ENCODE results near the gene NECAP2. TPM values are rescaled to one million over a fixed set of nuclear protein-coding genes. Genes with fewer than 3 reads are reported as not detected.

NECAP2 gene
- total RNA-seq, 3 donors from 2014 or later (not counting 1 experiment from before 2014, with no cell fraction given) = 62.1 to 73.1 (median 73.0) TPM

DNA sequence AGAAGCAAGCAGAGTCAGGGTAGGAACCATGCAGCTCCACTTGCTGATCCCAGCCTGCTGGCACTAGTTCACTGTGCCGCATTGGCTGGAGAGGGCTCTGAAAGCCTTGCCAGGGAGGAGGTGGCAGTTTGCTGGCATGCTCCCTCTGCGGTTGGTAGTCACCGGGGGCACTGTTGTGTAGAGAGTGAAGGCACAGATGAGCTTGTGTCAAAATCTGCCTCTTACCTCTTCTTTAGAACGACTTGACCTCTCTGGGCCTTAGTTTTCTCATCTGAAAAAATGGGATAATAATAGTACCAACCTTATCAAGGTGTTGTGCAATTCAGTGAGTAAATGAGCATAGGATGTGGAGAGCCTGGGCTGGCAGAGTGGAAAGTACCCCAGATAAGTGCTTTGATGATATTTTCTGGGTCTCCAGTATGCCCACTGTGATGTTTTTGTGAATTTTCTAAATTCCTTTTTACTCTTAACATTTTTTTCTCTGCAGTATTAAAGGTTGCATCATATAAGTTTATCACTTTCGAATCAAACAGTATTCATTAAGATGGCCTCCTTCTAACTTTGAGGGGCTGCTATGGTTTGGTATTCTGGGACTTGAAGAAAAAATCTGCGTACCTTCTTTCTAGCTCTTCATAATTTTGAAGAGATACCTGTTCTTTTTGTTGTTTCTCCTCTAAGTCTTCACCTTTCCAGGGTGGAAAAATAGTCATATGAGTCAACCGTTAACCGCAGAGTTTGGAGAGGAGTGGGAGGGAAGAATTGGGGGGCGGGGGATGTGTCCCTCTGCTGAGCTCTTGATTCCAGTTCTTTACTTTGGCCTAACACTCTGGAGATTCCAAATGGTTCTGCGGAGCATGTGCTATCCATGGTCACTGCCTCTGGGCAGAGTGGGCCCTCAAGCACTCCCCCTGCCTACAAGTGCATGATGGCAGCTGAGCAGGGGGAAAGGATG lies 46.7 kb upstream of the NECAP2 start:
- H3K9me3 ChIP-seq (ENCODE audit: control insufficient read depth, insufficient read depth, low read length) = no peaks in the 10 kb centered on the region
- Mint-ChIP-seq H3K9me3 (no peaks in the 10 kb centered on the region), H3K27me3 (ENCODE audit: low read depth in 2 of 2) (no peaks in the 10 kb centered on the region), H3K36me3 (no peaks in the 10 kb centered on the region), H3K27ac (peak overlapping the region in 1 of 2 donors; percentile 84), H3K4me3 (peak overlapping the region; percentile 38), H3K4me1 (peaks cover 44 to 56% of the 10 kb centered on the region in 2 donors)
- H3K36me3 ChIP-seq (ENCODE audit: control insufficient read depth, insufficient read depth, low read length) = peaks cover 49% of the 10 kb centered on the region
- H3K4me1 ChIP-seq (ENCODE audit: control insufficient read depth, insufficient read depth, low read length) = peaks cover 39% of the 10 kb centered on the region
- H3K4me3 ChIP-seq (ENCODE audit: low read length) = no peak overlapping the region
- WGBS (ENCODE audit: insufficient coverage) = 96% methylated on average over 8 of the region's 10 CpGs
- DNase-seq (no peak), ATAC-seq (no peak)
- no peaks in the 10 kb centered on the region for H3K27me3 ChIP-seq (ENCODE audit: control insufficient read depth, insufficient read depth, low read length)
- TF ChIP-seq, protein P1, sequence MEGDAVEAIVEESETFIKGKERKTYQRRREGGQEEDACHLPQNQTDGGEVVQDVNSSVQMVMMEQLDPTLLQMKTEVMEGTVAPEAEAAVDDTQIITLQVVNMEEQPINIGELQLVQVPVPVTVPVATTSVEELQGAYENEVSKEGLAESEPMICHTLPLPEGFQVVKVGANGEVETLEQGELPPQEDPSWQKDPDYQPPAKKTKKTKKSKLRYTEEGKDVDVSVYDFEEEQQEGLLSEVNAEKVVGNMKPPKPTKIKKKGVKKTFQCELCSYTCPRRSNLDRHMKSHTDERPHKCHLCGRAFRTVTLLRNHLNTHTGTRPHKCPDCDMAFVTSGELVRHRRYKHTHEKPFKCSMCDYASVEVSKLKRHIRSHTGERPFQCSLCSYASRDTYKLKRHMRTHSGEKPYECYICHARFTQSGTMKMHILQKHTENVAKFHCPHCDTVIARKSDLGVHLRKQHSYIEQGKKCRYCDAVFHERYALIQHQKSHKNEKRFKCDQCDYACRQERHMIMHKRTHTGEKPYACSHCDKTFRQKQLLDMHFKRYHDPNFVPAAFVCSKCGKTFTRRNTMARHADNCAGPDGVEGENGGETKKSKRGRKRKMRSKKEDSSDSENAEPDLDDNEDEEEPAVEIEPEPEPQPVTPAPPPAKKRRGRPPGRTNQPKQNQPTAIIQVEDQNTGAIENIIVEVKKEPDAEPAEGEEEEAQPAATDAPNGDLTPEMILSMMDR (IDR thresholded peaks at IDR 0.05) = no peak
- intact Hi-C loops (cut with micrococcal nuclease) = no loop called here
- no peak overlapping the region for H3K27ac ChIP-seq (ENCODE audit: low read length)

DNA sequence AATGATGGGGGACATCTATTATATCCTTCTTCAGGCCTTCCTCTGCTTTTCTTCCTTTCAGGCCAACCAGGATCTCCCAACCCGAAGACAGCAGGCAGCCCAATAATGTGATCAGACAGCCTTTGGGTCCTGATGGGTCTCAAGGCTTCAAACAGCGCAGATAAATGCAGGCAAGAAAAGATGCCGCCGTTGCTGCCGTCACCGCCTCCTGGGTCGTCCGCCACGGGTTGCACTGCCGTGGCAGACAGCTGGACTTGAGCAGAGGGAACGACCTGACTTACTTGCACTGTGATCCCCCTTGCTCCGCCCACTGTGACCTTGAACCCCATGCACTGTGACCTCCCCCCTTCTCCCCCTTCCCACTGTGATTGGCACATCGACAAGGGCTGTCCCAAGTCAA lies 45.5 kb upstream of the NECAP2 start:
- Histone ChIP-seq H3K4me3 (ENCODE audit: low read length) (no peak overlapping the region), H3K27ac (ENCODE audit: low read length) (no peak overlapping the region), H3K4me1 (ENCODE audit: control insufficient read depth, insufficient read depth, low read length) (peaks cover 34% of the 10 kb centered on the region), H3K9me3 (ENCODE audit: control insufficient read depth, insufficient read depth, low read length) (no peaks in the 10 kb centered on the region), H3K27me3 (ENCODE audit: control insufficient read depth, insufficient read depth, low read length) (no peaks in the 10 kb centered on the region), H3K36me3 (ENCODE audit: control insufficient read depth, insufficient read depth, low read length) (peaks cover 51% of the 10 kb centered on the region)
- TF ChIP-seq, protein P1 (IDR thresholded peaks at IDR 0.05) = no peak
- Mint-ChIP-seq H3K27ac (no peak overlapping the region), H3K4me1 (peaks cover 40 to 62% of the 10 kb centered on the region in 2 donors), H3K27me3 (ENCODE audit: low read depth in 2 of 2) (no peaks in the 10 kb centered on the region), H3K36me3 (no peaks in the 10 kb centered on the region), H3K9me3 (no peaks in the 10 kb centered on the region), H3K4me3 (no peak overlapping the region)
- ATAC-seq (no peak), DNase-seq (no peak)
- intact Hi-C loops (cut with micrococcal nuclease) = no loop called here
- WGBS (ENCODE audit: insufficient coverage) = 97% methylated on average over 12 of the region's 13 CpGs

DNA sequence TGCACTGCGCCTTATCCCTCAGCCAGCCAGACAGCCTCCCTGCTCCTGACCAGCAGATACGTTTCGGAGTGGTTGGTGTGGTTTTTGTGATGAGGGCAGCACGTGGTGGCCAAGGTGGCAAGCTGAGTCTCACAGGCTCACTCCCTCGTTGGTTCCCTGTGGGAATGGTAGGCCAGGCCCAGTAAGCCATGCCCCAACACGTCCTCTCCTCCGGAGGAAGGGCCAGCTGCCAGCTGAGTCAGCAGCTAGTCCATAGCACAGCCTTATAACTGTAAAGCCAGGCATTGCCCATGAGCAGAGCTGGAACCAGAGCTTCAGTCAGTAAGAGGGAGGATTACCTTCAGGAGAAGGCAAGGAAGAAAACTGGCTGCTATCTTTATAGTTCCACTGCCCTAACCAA lies 43.9 kb upstream of the NECAP2 start:
- no peak for DNase-seq
- Mint-ChIP-seq H3K27me3 (ENCODE audit: low read depth in 2 of 2) (no peaks in the 10 kb centered on the region), H3K9me3 (no peaks in the 10 kb centered on the region), H3K4me1 (peaks cover 24 to 47% of the 10 kb centered on the region in 2 donors), H3K4me3 (no peak overlapping the region), H3K27ac (peak overlapping the region in 1 of 2 donors; percentile 31), H3K36me3 (no peaks in the 10 kb centered on the region)
- ATAC-seq = no peak
- H3K27me3 ChIP-seq (ENCODE audit: control insufficient read depth, insufficient read depth, low read length) = no peaks in the 10 kb centered on the region
- H3K36me3 ChIP-seq (ENCODE audit: control insufficient read depth, insufficient read depth, low read length) = peaks cover 51% of the 10 kb centered on the region
- TF ChIP-seq, protein P1 (IDR thresholded peaks at IDR 0.05) = no peak
- 81% methylated on average over 7 of the region's 7 CpGs for WGBS (ENCODE audit: insufficient coverage)
- peaks cover 20% of the 10 kb centered on the region for H3K4me1 ChIP-seq (ENCODE audit: control insufficient read depth, insufficient read depth, low read length)
- H3K27ac ChIP-seq (ENCODE audit: low read length) = no peak overlapping the region
- intact Hi-C loops (cut with micrococcal nuclease) = no loop called here
- H3K4me3 ChIP-seq (ENCODE audit: low read length) = no peak overlapping the region
- H3K9me3 ChIP-seq (ENCODE audit: control insufficient read depth, insufficient read depth, low read length) = no peaks in the 10 kb centered on the region

All from natural killer cell (primary cell).